ENCODE data around the gene CYTH1.

Gene CYTH1

DNA sequence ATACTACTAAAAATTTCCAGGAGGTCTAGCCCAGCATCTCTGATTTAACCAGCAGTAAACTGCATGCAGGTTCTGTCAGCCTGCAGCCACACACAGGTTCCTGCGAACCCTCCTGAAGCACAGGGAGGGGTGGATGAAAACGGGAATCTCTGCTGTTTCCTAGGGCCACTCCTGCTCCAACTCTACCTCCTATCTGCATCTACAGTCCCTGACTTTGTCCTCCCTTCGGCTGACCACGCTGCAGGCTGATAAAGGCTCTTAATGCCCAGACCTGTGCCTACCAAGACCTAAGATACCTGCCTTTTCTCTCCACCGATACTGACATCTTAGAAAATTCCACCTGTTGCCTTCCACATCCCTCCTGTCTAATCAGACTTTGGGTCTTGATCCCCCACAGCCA lies 50.2 kb downstream of the CYTH1 start:
- DNase-seq: no peak

DNA sequence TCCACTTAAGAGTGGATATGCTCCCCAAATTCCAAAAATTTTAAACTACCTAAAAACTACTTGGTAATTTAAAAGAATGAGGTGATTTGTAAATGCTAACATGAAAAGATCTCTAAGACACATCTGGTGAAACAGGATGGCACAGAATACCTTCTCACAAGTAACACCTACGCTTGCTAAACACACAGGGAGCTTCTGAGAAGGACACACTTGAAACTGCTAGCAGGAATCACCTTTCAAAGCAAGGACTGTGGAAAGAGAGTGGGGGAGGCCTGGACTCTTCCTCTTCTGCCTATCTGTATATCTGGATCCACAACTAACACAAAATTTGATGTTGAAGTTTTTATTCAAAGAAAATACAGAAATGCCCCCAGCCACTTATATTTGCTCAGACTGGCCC lies 52.4 kb downstream of the CYTH1 start:
- no peak for DNase-seq

DNA sequence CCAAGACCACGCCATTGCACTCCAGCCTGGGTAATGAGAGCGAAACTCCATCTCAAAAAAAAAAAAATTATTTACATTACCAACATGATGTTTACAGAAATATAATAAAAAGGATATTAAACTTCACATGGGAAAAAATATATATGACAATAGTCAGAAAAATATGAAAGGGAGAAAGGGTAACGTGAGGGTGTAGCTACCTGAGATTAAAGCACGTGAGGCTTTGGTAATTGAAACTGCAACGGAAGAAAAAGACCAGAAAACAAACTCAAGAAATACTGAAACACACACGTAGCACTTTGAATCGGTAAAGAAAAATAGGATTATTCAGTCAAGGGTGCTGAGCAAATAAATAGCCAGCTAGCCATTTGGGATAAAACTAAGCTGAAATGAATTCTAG lies 53.6 kb downstream of the CYTH1 start:
- DNase-seq: no peak

- DNase-seq: no peak
Measured at GRCh38 chr17:78727476-78728229, 54.4 kb downstream of the CYTH1 start.

DNA sequence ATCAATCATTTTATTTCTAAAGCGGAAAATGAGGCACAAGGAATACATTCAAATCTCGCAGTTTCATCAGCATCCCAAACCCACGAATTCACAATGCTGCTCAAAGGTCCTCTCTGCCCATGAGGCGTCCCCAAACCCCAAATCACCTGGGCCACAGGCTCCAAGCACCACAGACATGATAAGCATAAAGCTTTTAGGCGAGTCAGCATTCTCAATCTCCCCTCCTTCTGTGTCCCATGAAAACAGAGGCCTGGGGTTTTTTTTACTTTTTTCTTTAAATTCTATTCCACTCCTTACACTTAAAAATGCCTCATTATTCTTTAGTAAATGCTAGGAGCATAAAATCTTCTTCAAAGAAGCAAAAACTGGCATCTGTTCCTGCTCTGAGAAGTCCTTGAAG lies 55.0 kb downstream of the CYTH1 start:
- DNase-seq: no peak

GRCh38 chr17:78726513-78726912 lies 55.6 kb downstream of the CYTH1 start:
- no peak for DNase-seq

- peak; percentile 37 for DNase-seq
Measured at GRCh38 chr17:78725448-78726021, 56.5 kb downstream of the CYTH1 start.

- no peak for DNase-seq
Measured at GRCh38 chr17:78724999-78725398, 57.1 kb downstream of the CYTH1 start.

GRCh38 chr17:78724544-78724943 lies 57.5 kb downstream of the CYTH1 start:
- DNase-seq: no peak

DNA sequence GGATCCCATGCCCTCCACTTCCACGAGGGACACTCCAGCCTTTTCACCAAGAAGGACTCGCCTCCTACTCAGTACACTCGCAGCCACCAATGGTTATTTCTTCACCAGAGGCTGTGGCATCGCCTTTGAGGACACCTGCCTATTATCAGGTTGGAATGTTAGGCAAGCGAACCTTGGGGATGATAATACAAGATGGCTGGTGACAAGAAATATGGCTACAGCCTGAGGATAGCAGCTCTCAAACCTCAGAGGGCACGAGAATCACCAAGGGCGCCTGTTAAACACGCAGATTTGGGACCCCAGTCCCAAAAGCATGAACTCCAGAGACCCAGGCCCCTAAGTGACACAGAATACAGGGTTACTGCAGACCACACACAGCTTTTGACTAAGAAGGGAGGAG lies 58.1 kb downstream of the CYTH1 start:
- no peak for DNase-seq

DNA sequence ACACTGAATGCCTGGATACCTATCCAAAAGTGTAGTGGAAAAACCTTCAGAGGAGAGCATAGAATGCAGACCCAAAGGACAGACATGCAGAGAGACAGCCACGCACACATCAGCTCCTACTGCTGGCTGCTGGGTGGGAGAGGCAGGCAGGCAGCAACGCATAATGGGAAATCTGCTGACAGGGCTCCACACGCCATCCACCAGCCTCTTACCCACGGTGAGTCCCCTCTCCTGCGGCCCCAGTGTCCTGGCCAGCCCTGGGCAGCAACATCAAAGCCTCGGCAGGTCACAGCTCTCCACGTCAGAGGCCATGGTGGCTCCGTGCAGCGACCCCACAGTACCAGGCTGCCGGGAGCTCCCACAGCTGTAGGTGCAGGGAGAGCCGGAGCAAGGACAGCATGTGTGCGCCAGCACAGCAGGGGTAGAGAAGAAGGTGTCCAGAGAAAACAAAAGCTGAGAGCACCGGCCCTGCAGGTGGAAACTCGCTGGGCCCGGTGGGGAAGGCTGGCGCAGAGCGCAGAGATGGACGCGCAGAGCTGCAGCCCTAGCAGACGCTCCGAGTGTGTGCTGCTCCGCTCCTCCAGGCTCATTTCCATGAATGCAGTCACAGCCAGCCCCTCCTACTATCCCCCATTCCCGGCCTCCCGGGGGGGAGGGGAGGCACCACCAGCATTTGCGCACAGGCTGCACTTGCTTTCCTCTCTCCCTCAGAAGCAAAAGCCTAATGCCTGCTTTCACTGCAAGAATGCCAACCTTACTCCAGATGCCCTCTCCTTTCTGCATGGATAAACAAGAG lies 58.9 kb downstream of the CYTH1 start:
- DNase-seq: no peak

DNA sequence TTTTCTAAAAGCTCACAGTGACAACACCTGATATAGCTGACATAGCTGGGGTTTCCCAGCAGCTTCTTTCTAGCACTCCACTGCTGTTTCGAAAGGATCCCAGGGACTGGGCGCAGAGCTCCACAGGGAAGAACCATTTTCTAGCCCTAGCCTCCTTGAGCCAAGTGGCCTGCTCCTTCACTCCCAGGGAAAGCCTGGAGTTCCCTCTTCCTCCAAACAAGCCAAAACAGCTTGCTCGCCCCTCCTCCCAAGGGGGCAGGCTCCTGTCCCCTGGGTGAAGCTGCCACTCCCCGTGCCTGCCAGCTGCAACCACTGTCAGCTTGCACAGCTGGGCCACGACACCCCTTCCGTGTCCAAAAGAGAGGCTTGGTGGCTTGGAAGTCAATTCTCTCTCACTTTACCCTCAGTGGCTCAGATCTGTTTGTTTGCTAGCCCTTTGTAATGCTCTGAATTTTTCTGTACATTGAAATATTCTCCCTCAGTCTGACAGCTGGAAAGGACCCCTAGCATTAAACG lies 59.8 kb downstream of the CYTH1 start:
- no peak for DNase-seq

DNA sequence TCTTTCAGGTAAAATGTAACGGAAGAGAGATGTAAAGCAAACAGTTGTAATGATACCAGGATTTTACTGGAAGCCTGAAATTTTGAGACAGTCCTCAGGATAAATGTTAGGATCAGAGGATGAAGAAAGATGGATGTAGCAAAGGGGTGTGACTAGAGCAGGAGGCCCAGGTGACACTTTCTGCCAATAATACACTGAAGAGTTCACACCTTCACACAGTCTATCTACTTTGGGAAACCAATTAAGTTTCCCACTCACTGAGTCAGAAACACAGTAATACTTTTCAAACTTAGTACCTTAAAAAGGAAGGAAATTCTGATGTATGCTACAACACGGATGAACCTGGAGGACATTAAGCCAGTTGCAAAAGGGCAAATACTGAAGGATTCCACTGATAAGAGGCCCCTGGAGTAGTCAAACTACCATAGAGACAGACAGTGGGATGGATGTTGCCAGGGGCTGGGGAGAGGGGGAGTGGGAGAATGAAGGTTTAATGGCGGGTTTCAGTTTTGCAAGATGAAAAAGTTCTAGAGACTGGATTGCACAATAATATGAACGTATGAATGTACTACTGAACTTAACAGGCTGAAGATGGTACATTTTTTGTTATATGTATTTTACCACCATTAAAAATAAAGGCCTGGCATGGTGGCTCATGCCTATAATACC lies 62.3 kb downstream of the CYTH1 start:
- no peak for DNase-seq

- no peak for DNase-seq
Measured at GRCh38 chr17:78718575-78719208, 63.4 kb downstream of the CYTH1 start.

DNA sequence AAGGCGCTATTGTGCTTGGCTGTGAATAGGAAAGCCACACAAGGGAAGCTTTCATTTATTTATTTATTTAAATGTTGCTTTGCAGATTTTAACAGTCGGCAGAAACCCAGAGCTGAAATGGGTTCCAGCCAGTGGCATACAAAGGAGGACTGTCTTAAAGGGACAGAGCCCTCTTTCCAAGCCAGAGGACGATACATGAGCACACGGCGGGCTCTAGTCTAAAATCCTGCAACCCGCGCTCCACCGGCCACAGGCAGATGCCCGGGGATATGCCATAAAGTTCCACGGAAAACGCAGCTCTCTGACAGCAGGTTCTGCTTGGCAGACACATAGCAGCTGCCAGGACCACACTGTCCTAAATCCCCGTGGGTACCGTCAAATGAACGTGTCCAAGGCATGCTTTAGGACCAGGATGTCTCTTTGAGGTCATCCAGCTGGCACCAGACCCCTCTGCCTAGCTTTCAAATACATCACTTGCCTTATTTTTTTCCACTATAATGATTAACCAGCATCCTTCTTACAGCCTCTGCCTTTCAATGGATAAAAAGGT lies 64.6 kb downstream of the CYTH1 start:
- DNase-seq: no peak

DNA sequence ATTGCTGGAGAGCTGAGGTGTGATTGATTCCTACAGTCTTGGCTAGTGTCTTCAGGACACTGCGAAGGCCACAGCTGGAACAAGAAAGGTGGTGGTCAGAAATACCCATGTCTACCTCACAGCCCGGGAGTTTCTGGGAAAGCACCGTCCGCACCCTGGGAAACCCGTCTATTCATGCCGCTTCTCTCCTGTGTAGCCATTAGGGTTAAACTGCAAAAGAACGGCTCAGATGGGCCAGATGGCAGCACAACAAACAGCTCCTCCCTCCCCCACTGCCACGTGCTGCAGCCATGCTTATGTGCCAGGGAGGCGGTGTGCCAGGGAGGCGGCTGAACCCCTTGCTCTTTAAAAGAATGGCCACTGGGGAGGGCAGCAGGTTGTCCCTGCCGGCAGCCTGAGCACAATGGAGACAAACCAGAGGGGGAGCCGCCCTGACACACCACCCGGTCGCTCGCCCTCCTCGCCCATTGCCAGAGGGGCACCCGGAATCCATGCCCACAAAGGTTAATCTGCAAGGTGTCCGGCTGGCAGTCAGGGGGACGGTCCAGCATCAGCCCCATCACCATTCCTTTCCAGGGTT lies 65.2 kb downstream of the CYTH1 start:
- peak; percentile 50 for DNase-seq

GRCh38 chr17:78716292-78716691 lies 65.8 kb downstream of the CYTH1 start:
- no peak for DNase-seq

- DNase-seq: no peak
Measured at GRCh38 chr17:78715876-78716275, 66.2 kb downstream of the CYTH1 start.

GRCh38 chr17:78715000-78715771 lies 66.9 kb downstream of the CYTH1 start:
- no peak for DNase-seq

DNA sequence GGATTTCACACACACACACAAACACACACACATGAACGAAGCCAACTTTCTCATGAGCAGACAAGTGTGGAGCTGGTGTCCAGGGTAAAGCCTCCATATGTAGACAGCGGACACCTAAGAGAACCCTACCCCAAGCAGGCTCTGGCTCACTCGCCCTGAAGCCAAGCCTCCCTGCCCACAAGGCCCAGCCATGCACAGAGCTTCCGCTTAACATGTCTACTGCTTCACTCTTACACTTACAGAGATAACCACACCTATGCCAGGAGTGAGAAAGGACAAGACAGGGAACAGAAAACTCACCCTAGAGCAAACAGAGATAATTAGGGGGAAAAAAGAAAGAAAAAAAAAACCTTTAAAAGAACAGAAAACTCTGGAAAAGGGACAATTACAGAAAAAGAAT lies 67.5 kb downstream of the CYTH1 start:
- no peak for DNase-seq

DNA sequence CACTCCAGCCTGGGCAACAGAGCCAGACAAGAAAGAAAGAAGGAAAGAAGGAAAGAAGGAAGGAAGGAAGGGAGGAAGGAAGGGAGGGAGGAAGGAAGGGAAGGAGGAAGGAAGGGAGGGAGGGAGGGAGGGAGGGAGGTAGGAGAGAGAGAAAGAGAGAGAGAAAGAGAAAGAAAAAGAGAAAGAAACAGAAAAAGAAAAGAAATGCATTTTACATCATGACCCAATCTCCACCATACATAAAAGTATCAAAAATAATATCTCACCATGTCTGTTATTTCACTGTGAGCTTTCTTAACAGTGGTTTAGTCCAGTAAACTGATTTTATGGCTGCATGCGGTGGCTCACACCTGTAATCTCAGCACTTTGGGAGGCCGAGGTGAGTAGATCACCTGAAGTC lies 70.0 kb downstream of the CYTH1 start:
- no peak for DNase-seq
